GM18511 (cell line): Measurements from ENCODE around the gene STX16.
"Not testable (repeated sequence)": the region's sequence is repeated elsewhere in the genome, so short reads cannot be mapped to it uniquely, and the experiment has no call there.

Experiments used
- ATAC-seq: cut with Tn5 transposase; IDR thresholded peaks from one replicate; pipeline ENCODE4 v1.9.1; 2021; ENCODE audit warnings: mild to moderate bottlenecking, moderate library complexity; ENCODE audit not compliant: unreplicated experiment

STX16 gene

GRCh38 chr20:58636396-58636982 is 14.6 kb upstream of the STX16 start:
- ATAC-seq, result no peak

- no peak for ATAC-seq
These were observed 14.1 kb upstream of the STX16 start for GRCh38 chr20:58636983-58637421.

- no peak for ATAC-seq
These were observed 13.4 kb upstream of the STX16 start for GRCh38 chr20:58637466-58638213.

GRCh38 chr20:58638467-58639181 is 12.5 kb upstream of the STX16 start:
- ATAC-seq, result no peak

GRCh38 chr20:58639182-58640146 is 11.6 kb upstream of the STX16 start:
- ATAC-seq, result no peak

GRCh38 chr20:58640446-58640845 is 10.6 kb upstream of the STX16 start:
- no peak for ATAC-seq

- ATAC-seq, result no peak
These were observed 8.6 kb upstream of the STX16 start for GRCh38 chr20:58642441-58642840.

- ATAC-seq, result not testable (repeated sequence)
These were observed 8.2 kb upstream of the STX16 start for GRCh38 chr20:58642896-58643295.

- ATAC-seq, result no peak
These were observed 5.6 kb upstream of the STX16 start for GRCh38 chr20:58645412-58645968.

GRCh38 chr20:58646257-58646656 is 4.8 kb upstream of the STX16 start:
- no peak for ATAC-seq

GRCh38 chr20:58646703-58647102 is 4.4 kb upstream of the STX16 start:
- no peak for ATAC-seq

- ATAC-seq, result no peak
These were observed 3.8 kb upstream of the STX16 start for GRCh38 chr20:58647162-58647795.

GRCh38 chr20:58647796-58648501 is 3.1 kb upstream of the STX16 start:
- ATAC-seq, result no peak

- not testable (repeated sequence) for ATAC-seq
These were observed 2.6 kb upstream of the STX16 start for GRCh38 chr20:58648502-58648825.

GRCh38 chr20:58649288-58650180 is 1.5 kb upstream of the STX16 start:
- ATAC-seq, result no peak

- peak; percentile 33 for ATAC-seq
These were observed 805 bp upstream of the STX16 start for GRCh38 chr20:58650181-58650775.

- no peak for ATAC-seq
These were observed 469 bp downstream of the STX16 start for GRCh38 chr20:58651559-58651945.

- ATAC-seq, result peak; percentile 46
These were observed 993 bp downstream of the STX16 start for GRCh38 chr20:58651946-58652605.
